ENCODE measurements around the gene PLEKHM1.

DNA sequence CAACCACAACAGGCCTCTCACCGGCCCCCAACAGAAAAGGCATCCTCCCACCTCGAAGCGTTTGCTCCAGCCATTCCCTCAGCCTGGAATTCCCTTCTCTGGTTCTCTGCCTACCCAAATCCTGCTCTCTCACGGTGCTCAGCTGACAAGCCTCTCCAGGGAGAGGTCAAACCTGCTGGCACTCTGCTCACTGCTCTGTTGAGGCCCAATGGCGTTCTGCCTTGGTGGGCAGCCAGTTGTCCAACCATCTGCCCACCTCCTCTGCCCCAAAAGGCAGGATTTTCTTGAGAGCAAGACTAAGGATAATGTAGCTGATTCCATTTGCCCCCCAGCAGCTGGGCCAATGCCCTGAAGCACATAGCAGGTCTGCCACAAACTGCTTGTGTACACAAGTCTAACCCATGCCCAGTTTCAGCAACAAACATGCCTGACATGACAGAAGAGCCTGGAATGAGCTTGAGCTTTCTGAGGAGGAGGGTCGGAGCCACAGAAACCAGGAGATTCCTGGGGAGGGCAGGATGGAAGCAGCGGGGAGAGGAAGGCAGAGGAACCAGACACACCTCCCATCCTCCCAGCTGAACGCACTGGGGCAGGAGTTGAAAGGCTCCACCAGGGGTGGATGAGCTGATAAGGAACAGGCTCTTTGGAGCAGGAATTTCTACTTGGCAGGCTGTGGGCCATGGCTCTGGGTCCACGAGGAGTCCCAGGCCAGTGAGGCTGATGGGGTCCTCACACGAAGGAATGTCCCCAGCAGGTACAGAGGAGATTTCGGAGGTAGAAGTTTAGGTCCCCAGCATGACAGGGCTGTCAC lies 81.7 kb downstream of the PLEKHM1 start:
- TF ChIP-seq TOX (CRISPR knock-in tag; IDR thresholded peaks at IDR 0.05; ENCODE audit: borderline replicate concordance) (no peak), TCF4 (CRISPR knock-in tag; IDR thresholded peaks at IDR 0.05; ENCODE audit: borderline replicate concordance) (no peak), ARNTL (CRISPR knock-in tag; IDR thresholded peaks at IDR 0.05; ENCODE audit: borderline replicate concordance, low read depth) (no peak), OSR1 (CRISPR knock-in tag; IDR thresholded peaks at IDR 0.05) (no peak), POU6F1 (CRISPR knock-in tag; IDR thresholded peaks at IDR 0.05; ENCODE audit: borderline replicate concordance, low read depth) (no peak), PPARA (CRISPR knock-in tag; IDR thresholded peaks at IDR 0.05; ENCODE audit: borderline replicate concordance) (no peak), RARB (CRISPR knock-in tag; IDR thresholded peaks at IDR 0.05) (no peak), CREB5 (CRISPR knock-in tag; IDR thresholded peaks at IDR 0.05; ENCODE audit: low read depth) (no peak), ZFP30 (CRISPR knock-in tag; IDR thresholded peaks at IDR 0.05) (no peak), PATZ1 (CRISPR knock-in tag; IDR thresholded peaks at IDR 0.05; ENCODE audit: borderline replicate concordance) (no peak), ESRRG (CRISPR knock-in tag; IDR thresholded peaks at IDR 0.05) (no peak), ZNF70 (CRISPR knock-in tag; IDR thresholded peaks at IDR 0.05) (no peak), ZFP3 (CRISPR knock-in tag; IDR thresholded peaks at IDR 0.05) (no peak), CSRNP3 (CRISPR knock-in tag; IDR thresholded peaks at IDR 0.05) (no peak)
